IgD-negative memory B cell (primary cell): ENCODE data around the gene ALPP. TPM values are rescaled to one million over a fixed set of nuclear protein-coding genes. Genes with fewer than 3 reads are reported as not detected.
A peak's percentile ranks its signal among the peaks of the same experiment; 100 is the strongest.
"Not testable (repeated sequence)": the region's sequence is repeated elsewhere in the genome, so short reads cannot be mapped to it uniquely, and the experiment has no call there.

ENCODE experiments used
- H3K27ac Mint-ChIP-seq, 3 donors: one replicate each; pipeline ENCODE4 v1.8.0; 2020 to 2022; ENCODE audit warnings: mild to moderate bottlenecking in 3 of 3, mixed read lengths in 3 of 3, moderate library complexity in 1 of 3
- H3K27me3 Mint-ChIP-seq: one replicate; pipeline ENCODE4 v1.8.0; 2021; ENCODE audit warnings: mixed read lengths
- H3K36me3 Mint-ChIP-seq: one replicate; pipeline ENCODE4 v1.8.0; 2020; ENCODE audit warnings: mild to moderate bottlenecking, mixed read lengths
- H3K4me1 Mint-ChIP-seq, 3 donors: one replicate each; pipeline ENCODE4 v1.8.0; 2020 to 2022; ENCODE audit warnings: mixed read lengths in 3 of 3, mild to moderate bottlenecking in 1 of 3
- H3K4me3 Mint-ChIP-seq, 4 donors: one replicate each; pipeline ENCODE4 v1.8.0; 2020 to 2022; ENCODE audit warnings: mild to moderate bottlenecking in 4 of 4, mixed read lengths in 4 of 4, moderate library complexity in 3 of 4
- H3K9me3 Mint-ChIP-seq, 3 donors: one replicate each; pipeline ENCODE4 v1.8.0; 2020 to 2021; ENCODE audit warnings: mixed read lengths in 3 of 3, mild to moderate bottlenecking in 1 of 3
- polyA plus RNA-seq: library from polyadenylated mRNA; unstranded; fragments of 300-500 nt; fragmentation: Illumina TruSeq; gene quantifications from one replicate; pipeline ENCODE4 v1.2.3, GENCODE V29; 2021

Gene ALPP
- polyA plus RNA-seq, 1 donor from 2014 or later = not detected

DNA sequence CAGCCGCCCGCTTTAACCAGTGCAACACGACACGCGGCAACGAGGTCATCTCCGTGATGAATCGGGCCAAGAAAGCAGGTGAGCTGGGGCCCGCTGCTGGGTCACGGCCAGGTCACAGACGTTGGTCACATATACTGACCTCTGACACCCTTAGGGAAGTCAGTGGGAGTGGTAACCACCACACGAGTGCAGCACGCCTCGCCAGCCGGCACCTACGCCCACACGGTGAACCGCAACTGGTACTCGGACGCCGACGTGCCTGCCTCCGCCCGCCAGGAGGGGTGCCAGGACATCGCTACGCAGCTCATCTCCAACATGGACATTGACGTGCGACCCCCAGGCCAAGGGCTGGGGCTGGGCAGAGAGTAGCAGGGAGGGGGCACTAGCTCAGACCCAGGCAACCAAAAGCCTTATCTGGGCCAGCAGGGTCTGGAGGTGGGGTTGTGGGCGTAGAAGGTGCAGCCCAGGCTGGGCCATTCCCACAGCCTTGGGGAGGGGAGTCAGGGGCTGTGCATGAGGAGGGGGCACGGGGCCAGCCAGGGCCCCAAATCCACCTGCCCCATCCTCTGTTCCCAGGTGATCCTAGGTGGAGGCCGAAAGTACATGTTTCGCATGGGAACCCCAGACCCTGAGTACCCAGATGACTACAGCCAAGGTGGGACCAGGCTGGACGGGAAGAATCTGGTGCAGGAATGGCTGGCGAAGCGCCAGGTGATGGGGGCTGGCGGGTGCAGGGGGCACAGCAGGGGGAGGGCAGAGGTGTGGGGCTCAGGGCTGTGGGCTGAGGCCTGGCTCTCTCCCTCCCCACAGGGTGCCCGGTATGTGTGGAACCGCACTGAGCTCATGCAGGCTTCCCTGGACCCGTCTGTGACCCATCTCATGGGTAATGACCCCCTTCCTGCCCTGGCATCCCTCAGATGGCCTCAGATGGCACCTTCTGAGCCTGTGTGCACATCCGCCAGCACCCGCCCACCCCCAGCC, 1.3 kb downstream of the ALPP start:
- H3K36me3 Mint-ChIP-seq, H3K9me3 Mint-ChIP-seq, H3K4me3 Mint-ChIP-seq, H3K4me1 Mint-ChIP-seq, H3K27ac Mint-ChIP-seq: not testable (repeated sequence)
- H3K27me3 Mint-ChIP-seq = peaks cover 21% of the 10 kb centered on the region

DNA sequence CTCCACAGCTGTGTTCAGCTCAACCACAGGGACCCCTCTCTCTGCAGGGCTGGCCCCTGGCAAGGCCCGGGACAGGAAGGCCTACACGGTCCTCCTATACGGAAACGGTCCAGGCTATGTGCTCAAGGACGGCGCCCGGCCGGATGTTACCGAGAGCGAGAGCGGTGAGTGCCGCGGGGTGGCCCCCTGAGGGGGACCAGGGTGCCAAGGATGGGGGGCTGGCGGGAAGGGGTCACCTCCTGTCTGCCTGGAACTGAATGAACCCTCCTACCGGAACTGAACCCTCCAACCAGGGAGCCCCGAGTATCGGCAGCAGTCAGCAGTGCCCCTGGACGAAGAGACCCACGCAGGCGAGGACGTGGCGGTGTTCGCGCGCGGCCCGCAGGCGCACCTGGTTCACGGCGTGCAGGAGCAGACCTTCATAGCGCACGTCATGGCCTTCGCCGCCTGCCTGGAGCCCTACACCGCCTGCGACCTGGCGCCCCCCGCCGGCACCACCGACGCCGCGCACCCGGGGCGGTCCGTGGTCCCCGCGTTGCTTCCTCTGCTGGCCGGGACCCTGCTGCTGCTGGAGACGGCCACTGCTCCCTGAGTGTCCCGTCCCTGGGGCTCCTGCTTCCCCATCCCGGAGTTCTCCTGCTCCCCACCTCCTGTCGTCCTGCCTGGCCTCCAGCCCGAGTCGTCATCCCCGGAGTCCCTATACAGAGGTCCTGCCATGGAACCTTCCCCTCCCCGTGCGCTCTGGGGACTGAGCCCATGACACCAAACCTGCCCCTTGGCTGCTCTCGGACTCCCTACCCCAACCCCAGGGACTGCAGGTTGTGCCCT, 2.9 kb downstream of the ALPP start:
- H3K4me3 Mint-ChIP-seq, H3K36me3 Mint-ChIP-seq, H3K4me1 Mint-ChIP-seq, H3K27ac Mint-ChIP-seq, H3K9me3 Mint-ChIP-seq: not testable (repeated sequence)
- H3K27me3 Mint-ChIP-seq = peaks cover 33% of the 10 kb centered on the region

DNA sequence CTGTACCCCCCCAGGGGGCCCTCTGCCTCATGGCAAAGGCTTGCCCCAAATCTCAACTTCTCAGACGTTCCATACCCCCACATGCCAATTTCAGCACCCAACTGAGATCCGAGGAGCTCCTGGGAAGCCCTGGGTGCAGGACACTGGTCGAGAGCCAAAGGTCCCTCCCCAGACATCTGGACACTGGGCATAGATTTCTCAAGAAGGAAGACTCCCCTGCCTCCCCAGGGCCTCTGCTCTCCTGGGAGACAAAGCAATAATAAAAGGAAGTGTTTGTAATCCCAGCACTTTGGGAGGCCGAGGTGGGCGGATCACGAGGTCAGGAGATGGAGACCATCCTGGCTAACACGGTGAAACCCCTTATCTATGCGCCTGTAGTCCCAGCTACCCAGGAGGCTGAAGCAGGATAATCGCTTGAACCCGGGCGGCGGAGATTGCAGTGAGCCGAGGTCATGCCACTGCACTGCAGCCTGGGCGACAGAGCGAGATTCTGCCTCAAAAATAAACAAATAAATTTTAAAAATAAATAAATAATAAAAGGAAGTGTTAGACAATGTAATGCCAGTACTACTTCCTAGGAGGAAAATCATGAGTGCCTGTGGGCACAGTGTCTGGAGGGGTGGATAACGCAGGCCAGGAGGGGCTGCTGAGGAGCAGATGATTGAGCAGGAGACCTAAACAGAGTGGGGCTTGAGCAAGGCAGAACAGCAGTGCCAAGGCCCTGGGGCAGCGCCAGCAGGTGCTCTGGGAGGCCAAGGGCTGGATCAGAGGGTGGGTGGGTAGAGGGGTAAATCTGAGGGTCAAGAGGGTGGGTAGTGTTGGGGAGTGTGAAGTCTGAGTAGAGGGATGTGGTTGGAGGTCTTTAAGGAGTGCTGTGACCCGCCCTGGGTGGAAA, 4.0 kb downstream of the ALPP start:
- Mint-ChIP-seq H3K4me1 (peaks cover 2 to 7% (median 4%) of the 10 kb centered on the region in 3 donors), H3K4me3 (no peak overlapping the region), H3K36me3 (no peaks in the 10 kb centered on the region), H3K27me3 (peaks cover 32% of the 10 kb centered on the region), H3K27ac (no peak overlapping the region), H3K9me3 (no peaks in the 10 kb centered on the region)

DNA sequence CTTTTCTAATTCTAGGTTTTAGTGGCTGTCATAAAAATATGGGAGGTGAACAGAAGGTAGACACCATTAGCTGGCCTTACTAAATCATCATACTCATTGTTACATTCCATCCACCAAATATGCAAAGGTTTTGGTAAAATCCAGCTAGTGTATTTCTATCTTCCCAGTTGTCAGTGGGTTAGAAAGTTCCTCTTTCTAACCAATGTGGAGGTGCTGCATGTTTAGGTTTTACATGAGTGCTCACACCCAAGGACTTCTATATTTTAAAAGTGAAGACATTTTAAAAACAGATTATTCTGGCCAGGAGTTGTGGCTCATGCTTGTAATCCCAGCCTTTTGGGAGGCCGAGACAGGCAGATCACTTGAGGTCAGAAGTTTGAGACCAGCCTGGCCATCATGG, 5.9 kb downstream of the ALPP start:
- no peaks in the 10 kb centered on the region for H3K9me3 Mint-ChIP-seq
- H3K27me3 Mint-ChIP-seq = peaks cover 31% of the 10 kb centered on the region
- H3K4me3 Mint-ChIP-seq = peak overlapping the region in 1 of 4 donors; percentile 65
- H3K36me3 Mint-ChIP-seq = no peaks in the 10 kb centered on the region
- peaks cover 0 to 10% (median 5%) of the 10 kb centered on the region in 3 donors for H3K4me1 Mint-ChIP-seq
- no peak overlapping the region for H3K27ac Mint-ChIP-seq

DNA sequence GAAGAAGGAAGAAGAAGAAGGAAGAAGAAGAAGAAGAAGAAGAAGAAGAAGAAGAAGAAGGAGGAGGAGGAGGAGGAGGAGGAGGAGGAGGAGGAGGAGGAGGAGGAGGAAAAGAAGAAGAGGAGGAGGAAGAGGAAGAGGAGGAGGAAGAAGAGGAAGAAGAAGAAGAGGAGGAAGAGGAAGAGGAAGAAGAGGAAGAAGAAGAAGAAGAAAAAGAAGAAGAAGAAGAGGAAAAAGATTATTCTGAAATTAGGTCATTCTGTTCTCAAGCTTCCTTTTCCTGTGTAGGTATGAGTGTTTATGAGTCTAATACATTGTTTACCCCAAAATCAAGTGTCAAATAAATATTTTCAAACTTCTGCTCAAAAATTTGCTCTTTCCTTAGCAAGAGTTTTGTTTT, 6.5 kb downstream of the ALPP start:
- Mint-ChIP-seq H3K27me3 (peaks cover 31% of the 10 kb centered on the region), H3K4me1 (peaks cover 0 to 14% (median 5%) of the 10 kb centered on the region in 3 donors)
- H3K36me3 Mint-ChIP-seq, H3K27ac Mint-ChIP-seq, H3K9me3 Mint-ChIP-seq, H3K4me3 Mint-ChIP-seq: not testable (repeated sequence)

DNA sequence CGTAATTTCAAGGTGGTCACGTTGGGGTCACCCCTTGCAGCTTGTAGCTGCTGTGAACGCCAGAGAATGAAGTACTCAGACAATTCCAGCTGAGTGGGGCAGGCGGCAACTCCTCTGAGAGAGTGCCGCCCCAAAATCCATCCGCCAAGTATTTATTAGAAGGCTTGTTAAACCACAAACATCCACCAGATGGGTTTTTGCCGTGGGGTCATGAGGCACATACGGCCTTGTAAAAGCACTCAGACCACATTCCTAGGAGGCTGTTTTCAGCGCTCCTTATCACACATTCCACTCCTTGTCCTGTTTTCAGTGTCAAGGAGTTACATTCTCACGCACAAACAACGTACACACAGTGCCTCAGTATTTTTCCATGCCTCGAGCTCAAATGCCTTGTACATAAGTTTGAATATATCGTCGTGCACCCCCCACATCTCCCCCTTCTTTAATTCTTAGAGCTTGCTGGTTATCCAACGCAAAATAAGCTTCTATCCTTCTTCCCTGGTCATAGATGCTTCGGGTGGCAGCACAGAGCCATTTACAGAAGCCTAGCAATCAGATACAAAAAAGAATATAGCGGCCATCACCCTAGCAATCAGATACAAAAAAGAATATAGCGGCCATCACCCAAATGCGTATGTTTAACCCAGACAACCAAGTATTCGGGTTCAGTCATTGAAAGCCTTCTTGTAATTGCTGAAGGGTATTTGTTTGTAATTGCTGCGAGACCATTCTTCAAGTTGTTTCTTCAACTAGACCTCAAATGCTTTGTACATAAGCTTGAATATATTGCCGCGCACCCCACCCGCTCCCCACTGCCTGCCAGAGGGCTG, 7.3 kb downstream of the ALPP start:
- no peak overlapping the region for H3K27ac Mint-ChIP-seq
- peaks cover 1 to 14% (median 5%) of the 10 kb centered on the region in 3 donors for H3K4me1 Mint-ChIP-seq
- H3K9me3 Mint-ChIP-seq = no peaks in the 10 kb centered on the region
- no peaks in the 10 kb centered on the region for H3K36me3 Mint-ChIP-seq
- H3K27me3 Mint-ChIP-seq = peaks cover 31% of the 10 kb centered on the region
- H3K4me3 Mint-ChIP-seq = peak overlapping the region in 1 of 4 donors; percentile 63

DNA sequence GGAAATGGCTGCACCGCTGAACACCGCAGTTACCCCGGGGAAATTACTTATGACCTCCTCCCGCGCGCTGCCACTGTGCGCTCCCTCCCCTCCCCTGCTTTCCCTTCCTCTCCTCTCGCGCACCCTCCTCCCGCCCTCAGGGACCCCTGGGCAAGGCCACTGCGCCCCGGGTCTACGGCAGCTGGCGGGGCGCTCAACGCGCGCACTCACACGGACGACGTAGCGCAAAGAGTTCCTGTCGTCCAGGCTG, 7.9 kb downstream of the ALPP start:
- no peaks in the 10 kb centered on the region for H3K9me3 Mint-ChIP-seq
- H3K4me1 Mint-ChIP-seq = peaks cover 3 to 14% (median 5%) of the 10 kb centered on the region in 3 donors
- H3K27me3 Mint-ChIP-seq = peaks cover 32% of the 10 kb centered on the region
- no peak overlapping the region for H3K27ac Mint-ChIP-seq
- H3K36me3 Mint-ChIP-seq = no peaks in the 10 kb centered on the region
- no peak overlapping the region for H3K4me3 Mint-ChIP-seq

DNA sequence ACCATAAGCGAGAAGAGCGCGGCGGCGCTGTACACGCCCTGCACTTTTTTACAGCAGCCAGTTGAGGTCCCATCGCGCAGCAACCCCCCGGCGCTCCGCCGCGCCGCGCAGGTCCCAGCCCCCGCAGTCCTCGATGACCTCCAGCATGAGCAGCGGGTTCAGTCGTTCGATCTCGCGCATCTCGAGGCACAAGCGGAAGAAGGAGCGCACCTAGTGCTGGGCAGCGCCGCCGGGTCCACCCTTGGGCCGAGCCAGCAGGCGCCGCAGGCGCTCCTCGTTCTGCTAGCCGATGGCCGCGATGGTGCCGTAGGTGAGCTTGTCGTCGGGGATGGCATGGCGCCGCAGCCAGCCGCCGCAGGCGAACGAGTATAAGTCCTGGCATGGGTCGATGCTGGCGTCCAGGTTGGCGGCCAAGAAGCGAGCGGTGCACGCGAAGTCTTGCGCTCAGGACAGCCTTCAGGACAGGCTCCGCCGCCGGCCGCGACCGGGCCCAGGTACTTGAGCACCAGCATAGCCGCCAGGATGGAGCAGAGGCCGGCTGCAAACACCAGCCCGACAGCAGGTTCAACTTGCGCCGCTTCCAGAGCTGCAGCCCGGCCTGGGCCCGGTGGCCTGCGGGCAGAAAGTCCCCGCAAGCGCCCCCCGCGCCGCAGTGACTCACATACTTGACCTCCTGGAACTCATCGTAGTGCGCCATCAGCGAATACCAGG, 8.3 kb downstream of the ALPP start:
- H3K27ac Mint-ChIP-seq = peak overlapping the region in 1 of 3 donors; percentile 53
- no peaks in the 10 kb centered on the region for H3K9me3 Mint-ChIP-seq
- no peak overlapping the region for H3K4me3 Mint-ChIP-seq
- H3K4me1 Mint-ChIP-seq = peaks cover 3 to 14% (median 5%) of the 10 kb centered on the region in 3 donors
- peaks cover 33% of the 10 kb centered on the region for H3K27me3 Mint-ChIP-seq
- no peaks in the 10 kb centered on the region for H3K36me3 Mint-ChIP-seq

DNA sequence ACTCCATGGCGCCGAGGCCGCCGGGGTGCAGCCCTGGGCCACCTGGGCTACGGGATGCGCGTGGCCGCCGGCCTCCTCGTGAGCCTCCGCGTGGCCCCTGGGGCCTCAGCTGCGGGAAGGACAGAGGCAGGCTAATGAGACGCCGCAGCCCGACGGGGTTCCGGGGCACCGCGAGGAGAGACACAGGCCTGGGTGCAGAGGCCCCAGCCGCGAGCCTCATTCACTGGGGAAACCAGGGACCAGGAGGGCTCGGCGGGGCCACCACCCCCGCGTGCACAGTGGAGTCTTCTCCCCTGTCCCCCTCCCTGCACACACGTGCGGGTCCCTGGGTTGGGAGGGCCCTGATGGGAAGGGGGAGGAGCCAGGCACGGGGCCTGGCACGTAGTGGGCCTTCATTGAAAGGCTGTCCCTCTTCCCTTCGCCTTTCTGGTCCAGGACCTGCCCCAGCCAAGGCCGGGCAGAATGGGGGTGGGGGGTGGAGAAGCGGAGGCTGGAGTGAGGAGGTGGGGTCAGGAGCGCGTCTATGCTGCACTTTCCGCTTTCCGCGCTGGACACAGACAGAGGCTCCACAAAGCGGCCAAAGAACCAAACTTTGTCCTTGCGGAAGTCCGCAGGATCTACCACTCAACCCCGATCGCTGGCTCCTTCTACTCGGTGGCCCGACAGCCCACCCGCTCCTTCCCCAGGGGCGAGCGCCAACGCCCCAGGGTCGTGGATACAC, 9.1 kb downstream of the ALPP start:
- Mint-ChIP-seq H3K27me3 (peaks cover 30% of the 10 kb centered on the region), H3K27ac (no peak overlapping the region), H3K36me3 (no peaks in the 10 kb centered on the region), H3K9me3 (no peaks in the 10 kb centered on the region), H3K4me3 (no peak overlapping the region), H3K4me1 (peaks cover 3 to 14% (median 5%) of the 10 kb centered on the region in 3 donors)

DNA sequence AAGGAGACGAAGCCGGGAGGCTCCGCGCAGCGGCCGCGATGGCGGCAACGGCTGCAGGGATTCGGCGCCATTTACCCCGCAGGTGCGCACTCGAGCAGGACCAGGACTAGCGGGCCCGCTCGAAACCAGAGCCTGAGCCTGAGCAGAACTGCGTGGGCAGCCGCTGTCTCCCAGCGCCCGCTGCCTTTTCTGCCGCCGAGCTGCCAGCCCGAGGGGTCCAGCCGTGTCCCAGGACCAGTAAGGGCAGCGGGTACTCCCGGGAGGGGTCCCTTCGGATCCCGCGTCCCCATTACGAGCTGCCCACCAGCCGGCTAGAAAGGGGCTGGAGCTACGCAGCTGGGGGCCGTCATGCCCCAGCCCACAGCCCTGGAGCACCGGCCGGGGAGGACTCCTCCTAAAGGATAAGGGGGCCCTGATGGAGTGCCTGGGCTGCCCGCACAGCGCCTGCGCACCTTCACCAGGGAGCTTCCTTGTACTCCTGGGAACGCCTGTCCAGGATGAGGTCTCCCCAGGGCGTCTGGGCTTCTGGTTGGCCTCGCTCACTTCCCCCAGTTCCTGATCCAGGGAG, 9.9 kb downstream of the ALPP start:
- no peaks in the 10 kb centered on the region for H3K9me3 Mint-ChIP-seq
- H3K36me3 Mint-ChIP-seq = no peaks in the 10 kb centered on the region
- H3K27me3 Mint-ChIP-seq = peaks cover 30% of the 10 kb centered on the region
- no peak overlapping the region for H3K4me3 Mint-ChIP-seq
- H3K4me1 Mint-ChIP-seq = peaks cover 3 to 14% (median 5%) of the 10 kb centered on the region in 3 donors
- no peak overlapping the region for H3K27ac Mint-ChIP-seq

DNA sequence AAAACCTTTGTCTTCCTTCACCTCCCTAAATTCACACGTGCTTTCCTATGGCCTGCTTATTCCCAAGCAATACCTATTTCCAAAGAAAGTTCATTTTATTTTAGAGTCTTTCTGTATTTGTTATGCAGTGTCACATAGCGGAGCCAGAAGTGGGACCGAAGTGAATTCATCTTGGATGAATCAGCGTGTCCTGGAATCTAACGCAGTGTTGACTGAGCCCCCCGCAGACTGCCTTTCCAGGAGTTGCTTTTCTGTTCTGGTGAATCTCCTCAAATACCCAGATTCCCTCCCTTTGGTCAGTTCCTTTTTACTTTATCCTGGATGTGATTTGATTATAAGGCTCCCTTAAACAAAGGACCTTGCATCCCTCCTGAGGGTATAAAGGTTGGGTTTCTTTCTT, 10.8 kb downstream of the ALPP start:
- Mint-ChIP-seq H3K4me1 (peaks cover 3 to 14% (median 3%) of the 10 kb centered on the region in 3 donors), H3K9me3 (no peaks in the 10 kb centered on the region), H3K4me3 (no peak overlapping the region), H3K27me3 (peaks cover 30% of the 10 kb centered on the region), H3K27ac (no peak overlapping the region), H3K36me3 (no peaks in the 10 kb centered on the region)

DNA sequence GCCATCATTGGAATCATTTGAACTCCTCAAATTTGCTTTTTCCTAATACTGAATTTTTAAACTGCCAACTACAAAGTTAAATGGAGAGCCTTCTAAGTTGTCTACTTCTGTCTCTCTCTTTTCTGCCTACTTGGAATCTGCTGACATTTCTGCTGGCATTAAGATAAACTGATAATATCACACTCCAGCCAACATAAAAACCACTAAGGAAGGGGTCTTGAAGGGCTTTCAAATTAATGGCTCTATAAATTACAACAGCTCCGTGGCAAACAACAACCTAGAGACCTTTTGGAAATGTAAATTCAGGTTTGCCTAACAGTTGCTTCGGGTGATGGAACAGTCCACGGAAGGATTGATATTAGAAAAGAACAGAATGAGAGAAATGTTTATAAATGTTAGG, 12.1 kb downstream of the ALPP start:
- H3K4me3 Mint-ChIP-seq = no peak overlapping the region
- peaks cover 25% of the 10 kb centered on the region for H3K27me3 Mint-ChIP-seq
- H3K4me1 Mint-ChIP-seq = peaks cover 1 to 11% (median 3%) of the 10 kb centered on the region in 3 donors
- peaks cover 2% of the 10 kb centered on the region for H3K36me3 Mint-ChIP-seq
- H3K9me3 Mint-ChIP-seq = no peaks in the 10 kb centered on the region
- no peak overlapping the region for H3K27ac Mint-ChIP-seq

DNA sequence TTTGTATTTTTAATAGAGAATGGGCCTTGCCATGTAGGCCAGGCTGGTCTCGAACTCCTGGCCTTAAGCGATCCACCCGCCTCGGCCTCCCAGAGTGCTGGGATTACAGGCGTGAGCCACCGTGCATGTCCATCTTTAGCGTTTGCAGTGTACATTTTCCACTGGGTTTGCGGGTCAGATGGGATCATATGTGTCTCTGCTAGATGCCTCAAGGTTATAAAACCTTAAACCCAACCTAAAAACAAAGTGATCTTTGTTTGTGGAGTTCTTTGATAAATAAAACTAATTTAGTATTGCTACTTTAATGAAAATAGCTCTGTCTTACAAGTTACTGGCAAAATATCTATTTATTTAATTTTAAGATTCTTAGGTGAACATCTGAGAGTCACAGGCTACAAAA, 15.0 kb downstream of the ALPP start:
- Mint-ChIP-seq H3K27me3 (peaks cover 12% of the 10 kb centered on the region), H3K4me3 (no peak overlapping the region)

More for the DNA sequence above, 15.0 kb downstream of the ALPP start:
- Mint-ChIP-seq H3K36me3 (peaks cover 2% of the 10 kb centered on the region), H3K4me1 (peaks cover 1 to 7% (median 3%) of the 10 kb centered on the region in 3 donors), H3K9me3 (no peaks in the 10 kb centered on the region), H3K27ac (no peak overlapping the region)
